GM21717 (cell line): Measurements from ENCODE around the gene NHSL1.

Experiments used
- ATAC-seq: cut with Tn5 transposase; IDR thresholded peaks from one replicate; pipeline ENCODE4 v1.9.1; 2021; ENCODE audit warnings: mild to moderate bottlenecking, moderate library complexity; ENCODE audit not compliant: unreplicated experiment

The NHSL1 gene

DNA sequence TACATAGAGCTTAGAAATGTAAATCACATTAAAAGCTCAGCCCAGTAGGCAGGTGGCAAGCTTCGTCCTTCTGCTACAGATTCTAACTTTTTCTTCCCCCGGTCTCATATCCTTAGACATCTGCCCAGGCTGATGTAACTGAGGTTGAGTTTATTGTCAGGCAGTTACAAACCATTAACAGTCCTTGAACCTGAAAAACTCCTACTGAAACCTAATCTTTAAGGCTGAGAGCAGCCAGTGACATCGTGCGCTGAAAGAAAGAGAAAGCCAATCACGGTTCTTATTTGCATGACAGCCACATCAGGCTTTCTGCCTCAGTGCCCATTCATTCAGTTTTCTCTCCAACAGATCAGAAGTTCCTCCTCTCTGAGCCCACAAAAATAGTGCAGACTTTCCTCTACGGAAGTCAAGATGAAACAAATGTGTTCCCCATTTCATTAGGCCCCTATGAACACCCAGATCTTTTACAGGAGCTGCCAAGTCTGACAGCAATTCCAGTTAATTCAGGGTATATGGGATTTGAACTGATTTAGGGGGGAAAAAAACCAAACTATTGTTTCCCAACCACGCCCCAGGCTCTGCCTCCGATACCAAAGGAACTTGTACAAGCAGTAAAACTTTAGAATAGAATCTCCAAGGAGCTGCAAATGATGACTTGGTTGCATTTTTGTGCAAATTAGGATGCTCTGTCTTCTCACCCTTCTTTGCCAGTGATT is at the start of gene NHSL1:
NHSL1 (minus strand) TSS at position 192 of the 716 bp plus-strand sequence. CDS start 204 bp downstream, outside the sequence.
- peak; percentile 95 for ATAC-seq

DNA sequence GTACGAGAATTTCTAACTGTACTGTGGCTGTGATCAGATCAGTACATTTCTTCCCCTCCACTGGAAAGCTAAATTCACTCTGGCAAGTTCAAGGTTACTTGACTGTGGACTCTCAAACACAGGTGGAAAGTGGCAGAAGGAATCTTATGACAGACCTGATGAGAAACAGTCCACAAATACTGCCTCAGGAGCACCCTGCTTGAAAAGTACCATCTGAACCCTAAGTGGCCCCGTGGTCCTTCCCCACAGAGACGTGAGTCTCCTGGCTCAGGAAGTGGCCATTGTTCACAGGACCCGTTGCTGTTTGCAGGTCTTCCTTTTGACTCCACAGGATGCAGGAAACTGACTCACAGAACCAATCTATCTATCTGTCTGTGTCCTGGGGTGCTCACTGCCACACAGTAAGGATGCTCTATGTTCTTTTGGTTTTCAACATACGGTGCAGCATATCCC is 47.5 kb upstream of the NHSL1 start:
- ATAC-seq: no peak

DNA sequence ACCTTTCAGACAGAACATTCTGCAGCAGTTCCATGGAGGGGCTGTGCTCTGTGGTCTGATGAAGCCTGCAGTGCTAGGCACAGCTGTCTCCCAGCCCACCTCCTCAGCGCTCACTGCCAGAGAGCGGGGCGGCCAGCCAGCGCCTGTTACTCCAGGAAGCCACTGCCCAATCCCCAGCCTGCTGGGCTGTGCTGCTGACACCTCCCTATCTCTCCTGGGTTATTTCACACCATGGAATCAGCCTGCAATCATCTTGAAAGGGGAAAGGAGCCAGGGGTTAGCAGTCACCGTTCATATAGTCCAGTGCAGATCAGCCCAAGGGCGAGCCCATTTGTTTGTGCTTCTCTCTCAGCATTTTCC is 46.3 kb upstream of the NHSL1 start:
- ATAC-seq: no peak

DNA sequence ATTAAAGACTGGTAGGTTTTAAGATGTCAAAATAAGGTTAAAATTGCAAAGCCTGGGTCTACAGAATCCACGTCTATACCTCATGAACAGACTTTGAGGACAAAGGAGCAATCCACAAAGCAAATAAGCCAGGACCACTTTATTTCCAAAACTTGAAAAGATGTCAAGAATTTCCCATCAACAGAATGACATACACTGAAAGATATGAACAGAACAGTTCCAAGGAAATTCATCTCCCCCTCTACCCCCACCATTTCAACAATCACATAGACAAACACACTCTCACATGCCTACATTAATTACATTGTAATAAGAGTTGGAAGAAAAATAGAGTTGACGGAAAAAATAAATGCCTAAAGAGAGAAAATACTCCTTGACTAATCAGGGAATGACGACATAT is 45.2 kb upstream of the NHSL1 start:
- no peak for ATAC-seq

DNA sequence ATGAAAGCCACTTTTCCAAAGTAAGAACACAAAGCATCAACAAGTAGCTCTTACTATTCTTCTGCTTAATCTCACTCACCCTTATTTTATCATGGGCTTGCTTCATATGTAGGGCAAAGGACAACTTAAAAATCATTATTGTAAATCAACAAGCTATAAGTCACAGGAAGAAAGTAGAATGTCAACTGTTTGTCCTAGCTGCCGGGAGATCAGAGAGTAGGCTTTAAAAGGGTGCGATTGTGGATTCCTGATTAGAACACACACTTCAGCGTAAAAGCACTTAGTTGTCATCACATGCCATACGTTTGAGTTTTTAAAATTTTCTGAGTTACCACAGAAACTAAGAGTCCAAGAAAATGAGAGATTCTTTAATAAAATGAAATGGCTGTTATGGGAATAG is 44.4 kb upstream of the NHSL1 start:
- no peak for ATAC-seq

DNA sequence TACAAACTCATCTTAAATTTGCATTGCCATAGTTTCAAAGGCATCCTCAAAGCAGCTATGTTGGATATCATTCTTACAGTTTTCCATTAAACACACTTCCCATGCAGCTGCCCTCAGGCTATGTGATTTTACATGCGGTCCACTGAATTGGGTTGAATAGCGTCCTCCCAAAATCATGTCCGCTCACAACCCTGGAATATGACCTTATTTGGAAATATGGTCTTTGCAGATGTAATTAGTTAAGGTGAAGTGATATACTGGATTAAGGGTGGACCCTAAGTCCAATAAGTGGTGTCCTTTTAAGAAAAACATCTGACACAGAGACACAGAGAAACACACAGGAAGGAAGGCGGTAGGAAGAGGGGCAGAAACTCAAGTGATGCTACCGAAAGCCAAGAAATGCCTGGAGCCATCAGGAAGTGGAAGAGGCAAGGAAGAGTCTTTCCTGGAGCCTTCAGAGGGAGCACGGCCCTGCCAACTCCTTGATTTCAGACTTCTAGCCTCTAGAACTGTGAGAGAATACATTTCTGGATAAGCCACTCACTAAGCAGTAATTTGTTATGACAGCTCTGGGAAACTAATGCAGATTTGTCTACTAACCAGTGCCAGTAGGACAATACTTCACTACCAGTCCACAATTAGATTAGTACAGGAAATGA is 42.7 kb upstream of the NHSL1 start:
- ATAC-seq: no peak

DNA sequence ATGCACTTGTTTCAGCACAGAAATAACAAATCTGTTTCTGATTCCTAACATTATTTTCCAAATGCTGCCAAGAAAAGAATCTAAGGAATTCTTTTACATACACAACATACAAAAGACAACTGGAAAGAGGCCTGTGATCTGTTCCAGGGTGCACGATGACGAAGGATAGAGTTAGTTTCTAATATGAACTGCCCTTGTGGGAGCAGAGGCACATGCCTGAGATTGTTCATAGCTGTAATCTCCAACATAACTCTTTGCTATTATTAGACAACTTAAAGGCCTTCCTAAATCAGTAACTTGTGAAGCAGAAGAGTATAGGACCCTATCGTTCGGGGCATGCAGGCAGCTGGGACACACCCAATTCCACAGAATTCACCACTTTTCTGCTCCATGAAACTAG is 41.2 kb upstream of the NHSL1 start:
- no peak for ATAC-seq

DNA sequence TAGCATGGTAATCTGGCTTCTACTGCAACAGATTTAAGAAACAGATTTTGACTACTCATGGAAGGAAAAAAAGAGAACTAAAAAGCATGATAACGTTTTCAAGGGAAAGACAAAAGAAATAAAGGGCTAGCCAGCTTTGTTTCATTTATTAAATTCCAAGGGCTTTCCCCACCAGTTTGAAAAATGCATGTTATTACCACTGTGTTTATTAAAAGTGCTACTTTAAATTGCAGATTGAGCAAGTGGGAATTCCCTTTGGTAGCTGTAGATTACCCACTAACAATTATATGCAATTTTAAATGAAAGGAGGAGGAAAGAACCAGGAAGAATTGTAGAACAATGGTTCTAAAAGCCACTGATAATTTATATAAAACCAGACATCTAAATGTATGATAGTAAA is 40.6 kb upstream of the NHSL1 start:
- ATAC-seq: no peak

DNA sequence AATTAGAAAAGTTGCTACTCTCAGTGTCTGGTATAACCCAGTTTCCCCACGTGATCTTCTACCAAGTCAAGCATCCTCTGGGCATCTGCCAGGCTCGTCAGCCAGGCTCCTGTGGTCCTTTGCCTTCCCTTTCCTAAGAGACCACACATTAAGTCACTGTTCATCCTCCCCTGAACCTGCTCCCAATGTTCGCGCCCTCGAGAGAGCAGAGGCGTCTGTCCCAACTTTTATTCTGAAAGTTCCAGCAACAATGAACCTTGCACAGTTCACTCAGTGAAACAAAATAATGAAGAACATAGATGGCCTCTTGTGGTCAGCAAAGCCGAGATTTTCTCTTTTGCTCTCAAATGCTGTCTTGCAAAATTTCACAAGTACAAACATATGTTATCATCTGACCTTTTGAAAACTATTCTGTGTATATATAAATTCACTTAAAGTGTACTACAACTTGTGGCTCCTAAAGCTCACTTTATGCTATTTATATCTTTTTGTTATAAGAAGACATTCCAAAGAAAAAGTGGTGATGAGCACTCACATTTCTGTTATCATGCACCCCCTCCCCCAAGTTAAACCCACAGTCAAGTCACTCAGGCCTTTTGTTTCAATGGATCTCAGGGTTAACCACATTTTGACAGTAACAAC is 39.2 kb upstream of the NHSL1 start:
- ATAC-seq: no peak

DNA sequence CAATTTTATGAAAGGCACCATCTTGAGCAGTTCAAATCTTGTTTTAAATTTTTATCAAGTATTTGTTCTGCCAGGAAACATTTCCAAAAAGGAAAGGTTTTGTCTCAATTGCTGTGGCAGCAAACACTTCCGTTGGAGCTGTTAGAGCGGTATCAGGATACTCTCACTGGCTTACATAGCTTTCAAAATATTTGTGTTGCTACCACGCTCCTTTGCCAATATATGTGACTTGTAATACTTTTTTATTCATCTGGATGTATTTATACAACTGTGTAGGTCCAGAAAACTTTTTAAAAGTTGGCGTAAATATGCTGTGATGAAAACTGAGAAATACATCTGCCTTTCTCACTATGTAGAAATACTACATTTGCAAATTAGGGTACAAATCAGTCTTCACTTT is 37.8 kb upstream of the NHSL1 start:
- ATAC-seq: no peak

DNA sequence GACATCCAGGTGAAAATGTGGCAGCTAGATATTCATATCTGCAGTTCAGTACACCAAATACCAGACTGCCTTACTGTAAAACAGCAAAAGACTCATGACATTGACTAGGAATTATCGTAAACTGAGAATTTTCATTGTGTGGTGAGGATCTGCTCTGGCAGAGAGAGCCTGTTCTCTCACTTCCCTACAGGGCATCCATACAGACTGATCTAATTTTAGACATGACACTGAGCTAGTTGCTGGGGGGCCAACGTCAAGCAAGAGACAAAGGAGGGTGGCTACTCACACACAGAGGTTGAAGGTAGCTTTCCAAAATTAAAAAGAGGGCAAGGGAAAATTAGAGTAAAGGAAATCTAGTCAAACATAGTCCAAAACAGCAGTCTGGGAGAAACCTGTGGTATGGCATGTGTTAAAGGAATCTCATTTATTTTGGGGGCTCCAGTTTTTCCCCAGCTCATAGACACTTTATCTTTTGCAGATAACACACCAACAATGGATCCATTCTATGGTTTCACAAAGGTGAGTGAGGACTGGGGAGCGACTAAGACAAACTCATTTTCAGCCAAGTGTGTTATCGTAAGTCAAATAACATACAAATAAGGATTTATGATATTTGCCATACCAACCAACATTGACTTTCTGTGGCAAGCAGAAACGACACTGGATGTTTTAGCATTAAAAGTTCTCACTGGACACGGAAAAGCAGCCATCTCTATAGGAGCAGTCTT is 36.6 kb upstream of the NHSL1 start:
- no peak for ATAC-seq

DNA sequence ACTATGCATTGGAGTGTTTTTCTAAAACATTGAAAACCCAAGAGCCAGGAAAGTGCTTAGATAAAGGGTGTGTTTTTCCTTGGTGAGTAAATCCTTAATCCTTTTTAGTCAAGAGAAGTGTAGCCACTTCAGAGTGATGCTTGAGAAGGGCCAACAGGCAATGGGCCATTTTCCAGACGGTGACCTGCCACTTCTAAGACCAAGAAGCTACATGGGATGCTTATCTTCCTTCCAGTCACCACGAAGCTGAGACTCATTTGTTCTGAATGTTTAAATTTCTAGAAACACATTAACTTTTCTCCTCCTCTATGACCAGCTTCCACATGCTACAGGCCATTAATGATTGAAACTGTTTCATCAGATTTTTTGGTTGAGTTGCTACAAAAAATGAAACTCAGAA is 34.4 kb upstream of the NHSL1 start:
- ATAC-seq: no peak

DNA sequence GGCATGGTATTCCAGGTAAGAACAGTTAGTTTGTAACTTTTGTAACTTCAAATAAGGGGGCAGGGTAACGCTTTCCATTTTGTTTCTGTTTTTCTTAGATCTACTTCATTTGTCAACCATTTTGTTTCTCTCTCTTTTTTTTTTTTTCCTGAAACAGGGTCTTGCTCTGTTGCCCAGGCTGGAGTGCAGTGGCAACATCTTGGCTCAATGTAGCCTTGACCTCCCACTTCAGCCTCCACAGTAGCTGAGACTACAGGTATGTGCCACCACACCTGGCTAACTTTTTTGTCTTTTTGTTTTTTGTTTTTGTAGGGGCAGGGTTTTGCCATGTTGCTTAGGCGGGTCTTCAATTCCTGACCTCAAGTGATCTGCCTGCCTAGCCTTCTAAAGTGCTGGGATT is 32.1 kb upstream of the NHSL1 start:
- no peak for ATAC-seq

DNA sequence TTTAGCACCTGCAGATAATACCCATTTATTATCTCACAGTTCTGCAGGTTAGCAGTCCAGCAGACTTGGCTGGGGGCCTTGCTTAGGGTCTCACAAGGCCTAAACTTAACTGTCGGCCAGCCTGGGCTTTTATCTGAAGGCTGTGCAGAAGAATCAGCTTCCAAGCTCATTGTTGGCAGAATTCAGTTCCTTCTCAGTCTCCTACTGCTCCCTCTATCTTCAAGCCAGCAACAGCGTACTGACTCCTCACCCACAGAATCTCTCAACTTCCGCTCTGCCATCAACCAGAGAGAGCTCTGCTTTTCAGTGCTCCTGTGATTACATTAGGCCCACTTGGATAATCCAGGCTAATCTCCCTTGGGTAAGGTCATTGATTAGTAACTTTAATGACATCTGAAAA is 30.2 kb upstream of the NHSL1 start:
- ATAC-seq: no peak

GRCh38 chr6:138528956-138529355 is 29.7 kb upstream of the NHSL1 start:
- ATAC-seq: no peak

- no peak for ATAC-seq
These were observed 28.8 kb upstream of the NHSL1 start for GRCh38 chr6:138528137-138528536.

DNA sequence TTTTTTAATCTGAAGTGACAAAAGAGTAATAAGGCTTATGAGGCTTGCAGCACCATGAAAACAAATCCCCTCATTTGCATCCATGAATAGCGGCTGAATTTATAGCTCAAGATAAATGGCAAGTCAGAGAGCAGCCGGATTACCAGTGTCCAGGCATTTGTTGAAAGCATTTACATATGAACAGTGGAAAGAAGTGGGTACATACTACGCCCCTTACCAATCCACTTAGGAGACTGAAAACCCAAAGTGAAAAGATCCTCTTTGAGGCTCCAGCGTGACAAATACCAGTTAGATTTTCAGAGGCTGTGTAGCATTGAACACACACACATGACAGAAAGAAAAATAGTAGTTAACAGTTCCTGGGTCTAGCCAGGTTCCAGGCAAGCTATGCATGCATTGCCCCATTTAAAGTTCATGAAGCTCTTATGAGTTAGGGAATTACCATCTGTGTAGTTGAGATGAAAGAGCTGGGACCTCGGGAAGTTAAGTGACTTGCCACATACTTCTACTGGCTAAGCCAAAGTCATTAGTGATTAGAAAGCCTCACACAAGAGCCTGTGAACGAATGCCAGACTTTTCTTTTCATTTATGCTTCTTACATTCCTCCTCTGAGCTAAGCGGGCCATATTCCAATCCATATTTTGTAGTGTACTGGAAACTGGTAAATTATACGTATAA is 28.3 kb upstream of the NHSL1 start:
- ATAC-seq: no peak

- ATAC-seq: no peak
These were observed 27.5 kb upstream of the NHSL1 start for GRCh38 chr6:138526822-138527235.

DNA sequence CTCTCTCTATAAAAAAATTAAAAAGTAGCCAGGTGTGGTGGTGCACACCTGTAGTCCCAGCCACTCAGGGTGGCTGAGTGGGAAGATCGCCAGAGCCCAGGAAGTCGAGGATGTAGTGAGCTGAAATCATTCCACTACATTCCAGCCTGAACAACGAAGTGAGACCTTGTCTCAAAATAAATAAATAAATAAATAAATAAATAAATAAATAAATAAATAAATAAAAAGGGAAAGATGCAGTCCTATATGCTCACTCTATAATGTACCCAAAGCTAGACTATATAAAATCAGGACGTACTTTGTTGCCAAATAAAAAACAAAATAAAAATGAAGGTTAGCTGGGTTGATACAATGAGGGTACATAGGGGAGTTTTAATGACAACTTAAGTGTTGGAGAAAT is 26.1 kb upstream of the NHSL1 start:
- no peak for ATAC-seq

GRCh38 chr6:138524526-138524925 is 25.2 kb upstream of the NHSL1 start:
- no peak for ATAC-seq
